ENCODE measurements around the gene ZMYND10. TPM values are rescaled to one million over a fixed set of nuclear protein-coding genes. Genes with fewer than 3 reads are reported as not detected.

The ZMYND10 gene
- polyA plus RNA-seq, 1 experiment = 0.87 TPM

DNA sequence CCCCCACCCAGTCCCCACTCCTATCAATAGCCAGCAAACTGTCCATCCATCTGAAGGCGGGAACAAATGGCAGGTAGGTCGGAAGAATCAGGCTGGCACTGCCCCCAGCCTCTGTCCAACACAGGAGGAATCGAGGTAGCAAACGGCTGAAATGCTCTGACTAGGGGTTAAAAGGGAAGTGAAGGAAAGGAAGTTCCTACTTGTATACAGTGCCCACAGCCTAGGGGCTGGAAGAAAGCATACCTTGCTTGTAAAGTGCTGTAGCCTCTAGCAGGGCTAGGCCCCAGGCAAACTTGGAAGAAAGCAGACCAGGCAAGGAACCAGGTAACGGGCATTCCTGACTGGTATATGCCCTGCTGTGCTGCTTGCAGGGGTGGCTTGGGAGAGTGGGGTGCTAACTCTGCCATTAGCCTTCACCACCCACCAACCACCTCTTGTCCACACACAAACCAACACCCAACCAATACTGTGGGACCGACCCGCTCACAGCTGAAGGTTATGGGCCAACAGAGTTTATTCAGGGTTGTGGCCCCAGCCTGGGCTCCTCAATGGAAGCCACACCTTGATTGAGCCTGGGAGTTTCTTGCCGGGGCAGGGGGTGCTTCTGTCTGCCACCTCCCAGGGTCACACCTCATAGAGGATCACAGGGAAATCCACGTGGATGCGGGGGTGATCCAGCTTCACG, 19.9 kb downstream of the ZMYND10 start:
- no peak overlapping the region for H3K4me3 ChIP-seq (ENCODE audit: low read depth, low read length)
- ChIA-PET CTCF (interaction anchor here (0.6 to 1.9 kb wide), 6 partner anchors 20 to 624 kb away, joined by 3 to 15 read pairs (median 8); partner anchors contain the start of genes HYAL3 and NAA80), POLR2A (no interaction called here)
- H3K9me3 ChIP-seq (ENCODE audit: control insufficient read depth, insufficient read depth, low read length) = no peaks in the 10 kb centered on the region; the same call in 1 of the 2 replicates
- no peaks in the 10 kb centered on the region for H3K27me3 ChIP-seq (ENCODE audit: control insufficient read depth, insufficient read depth, low read length)
- DNase-seq (ENCODE audit: low read depth, low spot score) = no peak
- TF ChIP-seq, protein P1, sequence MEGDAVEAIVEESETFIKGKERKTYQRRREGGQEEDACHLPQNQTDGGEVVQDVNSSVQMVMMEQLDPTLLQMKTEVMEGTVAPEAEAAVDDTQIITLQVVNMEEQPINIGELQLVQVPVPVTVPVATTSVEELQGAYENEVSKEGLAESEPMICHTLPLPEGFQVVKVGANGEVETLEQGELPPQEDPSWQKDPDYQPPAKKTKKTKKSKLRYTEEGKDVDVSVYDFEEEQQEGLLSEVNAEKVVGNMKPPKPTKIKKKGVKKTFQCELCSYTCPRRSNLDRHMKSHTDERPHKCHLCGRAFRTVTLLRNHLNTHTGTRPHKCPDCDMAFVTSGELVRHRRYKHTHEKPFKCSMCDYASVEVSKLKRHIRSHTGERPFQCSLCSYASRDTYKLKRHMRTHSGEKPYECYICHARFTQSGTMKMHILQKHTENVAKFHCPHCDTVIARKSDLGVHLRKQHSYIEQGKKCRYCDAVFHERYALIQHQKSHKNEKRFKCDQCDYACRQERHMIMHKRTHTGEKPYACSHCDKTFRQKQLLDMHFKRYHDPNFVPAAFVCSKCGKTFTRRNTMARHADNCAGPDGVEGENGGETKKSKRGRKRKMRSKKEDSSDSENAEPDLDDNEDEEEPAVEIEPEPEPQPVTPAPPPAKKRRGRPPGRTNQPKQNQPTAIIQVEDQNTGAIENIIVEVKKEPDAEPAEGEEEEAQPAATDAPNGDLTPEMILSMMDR (IDR thresholded peaks at IDR 0.05; ENCODE audit: low read depth, low read length) = no peak
- H3K27ac ChIP-seq (ENCODE audit: low read depth, low read length) = no peak overlapping the region

DNA sequence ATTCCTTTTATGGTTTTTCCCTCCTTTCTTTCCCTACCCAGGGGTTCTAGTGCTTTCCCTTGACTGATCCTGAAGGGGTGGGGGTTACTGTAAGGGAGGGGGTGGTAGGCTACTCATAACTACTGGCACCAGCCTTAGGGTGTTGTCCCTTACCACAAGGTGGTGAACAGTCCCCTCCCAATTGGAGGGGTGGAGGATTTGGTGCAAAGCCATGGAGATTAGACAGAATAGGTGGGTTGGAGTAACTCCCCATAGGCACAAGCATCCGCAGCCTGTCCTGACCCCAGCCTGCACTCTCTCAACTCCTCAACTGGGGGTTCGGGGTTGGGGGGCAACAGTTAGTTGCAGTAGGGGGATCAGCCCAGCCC, 20.4 kb downstream of the ZMYND10 start:
- ChIA-PET POLR2A (no interaction called here), CTCF (interaction anchor here (0.6 to 1.9 kb wide), 11 partner anchors 9 to 625 kb away, joined by 3 to 15 read pairs (median 8); partner anchors contain the start of genes HYAL3 and NAA80)
- H3K4me3 ChIP-seq (ENCODE audit: low read depth, low read length) = no peak overlapping the region
- no peaks in the 10 kb centered on the region for H3K27me3 ChIP-seq (ENCODE audit: control insufficient read depth, insufficient read depth, low read length)
- H3K9me3 ChIP-seq (ENCODE audit: control insufficient read depth, insufficient read depth, low read length) = no peaks in the 10 kb centered on the region; the same call in 1 of the 2 replicates
- no peak for DNase-seq (ENCODE audit: low read depth, low spot score)
- TF ChIP-seq, protein P1 (IDR thresholded peaks at IDR 0.05; ENCODE audit: low read depth, low read length) = no peak
- H3K27ac ChIP-seq (ENCODE audit: low read depth, low read length) = no peak overlapping the region

- TF ChIP-seq, protein P1 (IDR thresholded peaks at IDR 0.05; ENCODE audit: low read depth, low read length) = peak; percentile 83
- Histone ChIP-seq H3K27ac (ENCODE audit: low read depth, low read length) (no peak overlapping the region), H3K9me3 (ENCODE audit: control insufficient read depth, insufficient read depth, low read length) (no peaks in the 10 kb centered on the region; the same call in 1 of the 2 replicates), H3K27me3 (ENCODE audit: control insufficient read depth, insufficient read depth, low read length) (no peaks in the 10 kb centered on the region), H3K4me3 (ENCODE audit: low read depth, low read length) (no peak overlapping the region)
- ChIA-PET POLR2A (interaction anchor here (0.6 to 1.0 kb wide), 4 partner anchors 9 to 89 kb away, joined by 3 to 4 read pairs (median 3); no protein-coding TSS in a partner anchor), CTCF (interaction anchor here (0.6 to 1.9 kb wide), 14 partner anchors 9 to 625 kb away, joined by 3 to 15 read pairs (median 8); partner anchors contain the start of genes HYAL3, NAA80 and RASSF1)
- peak; percentile 42 for DNase-seq (ENCODE audit: low read depth, low spot score)
Observed at GRCh38 chr3:50324351-50325112, 21.0 kb downstream of the ZMYND10 start.

DNA sequence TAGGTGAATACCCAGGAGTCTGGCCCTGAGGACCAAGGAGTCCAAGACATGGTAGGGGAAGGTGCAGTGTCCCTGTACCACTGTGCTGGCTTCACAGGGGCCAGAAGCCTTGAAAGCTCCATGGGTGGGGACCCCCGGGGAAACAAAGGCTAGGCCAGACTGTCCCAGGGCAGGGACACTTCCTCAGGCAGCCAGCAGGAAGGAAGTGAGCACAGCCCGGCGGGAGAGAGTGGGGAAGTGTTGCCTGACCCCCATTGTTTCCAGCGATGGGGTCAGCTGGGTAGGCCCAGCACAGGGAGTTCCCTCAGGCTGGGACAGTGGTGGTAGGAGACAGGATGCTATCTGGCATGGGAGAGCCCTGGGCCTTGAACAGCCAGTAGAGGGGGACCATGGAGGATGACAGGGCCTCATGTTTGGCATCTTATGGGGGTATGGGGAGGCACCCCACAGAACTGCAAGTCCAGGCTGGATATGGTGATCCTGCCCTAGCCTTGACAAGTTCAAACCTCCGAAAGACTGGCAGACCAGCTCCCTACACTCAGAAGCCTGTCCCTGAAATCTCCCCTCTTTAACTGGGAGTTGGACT, 21.8 kb downstream of the ZMYND10 start:
- H3K27ac ChIP-seq (ENCODE audit: low read depth, low read length) = no peak overlapping the region
- POLR2A ChIA-PET = interaction anchor here (0.6 to 1.0 kb wide), 3 partner anchors 10 to 88 kb away, joined by 3 to 4 read pairs (median 3); no protein-coding TSS in a partner anchor
- DNase-seq (ENCODE audit: low read depth, low spot score) = no peak
- CTCF ChIA-PET = interaction anchor here (0.6 to 1.9 kb wide), 10 partner anchors 13 to 130 kb away, joined by 3 to 15 read pairs (median 8); partner anchors contain the start of genes HYAL3, NAA80 and RASSF1
- H3K27me3 ChIP-seq (ENCODE audit: control insufficient read depth, insufficient read depth, low read length) = no peaks in the 10 kb centered on the region
- no peaks in the 10 kb centered on the region; the same call in 1 of the 2 replicates for H3K9me3 ChIP-seq (ENCODE audit: control insufficient read depth, insufficient read depth, low read length)
- TF ChIP-seq, protein P1 (IDR thresholded peaks at IDR 0.05; ENCODE audit: low read depth, low read length) = no peak
- no peak overlapping the region for H3K4me3 ChIP-seq (ENCODE audit: low read depth, low read length)
